K562 (cell line): ENCODE measurements around the gene TOR1B. TPM values are rescaled to one million over a fixed set of nuclear protein-coding genes. Genes with fewer than 3 reads are reported as not detected.

Experiments used
- ARID1B ChIP-seq: fragments of 450-650 bp; IDR thresholded peaks from 2 replicates; pipeline ENCODE4 v1.6.1; 2016; ENCODE audit warnings: antibody characterized with exemption, mild to moderate bottlenecking, inconsistent platforms
- BRD9 ChIP-seq: fragments of 450-650 bp; IDR thresholded peaks from 2 replicates; pipeline ENCODE4 v1.6.1; 2018; ENCODE audit warnings: low read depth; ENCODE audit not compliant: partially characterized antibody
- CSDE1 ChIP-seq, 2 experiments: fragments of 450-650 bp; IDR thresholded peaks; 2 replicates each; pipeline ENCODE4 v1.6.1; 2016; ENCODE audit warnings: mild to moderate bottlenecking in 1 of 2
- FOXJ3 ChIP-seq: sonication (generic); formaldehyde crosslinking; IDR thresholded peaks from 2 replicates; pipeline ENCODE4 v1.4.0; 2020; ENCODE audit warnings: mild to moderate bottlenecking, missing genetic modification reagents
- FOXM1 ChIP-seq, 2 experiments: fragments of 450-650 bp in 1 of 2; sonication (generic) in 1 of 2; formaldehyde crosslinking in 1 of 2; IDR thresholded peaks; 2 replicates each; pipeline versions ENCODE4 v1.6.1 to v1.9.0; 2017 to 2022; ENCODE audit warnings: low read depth in 2 of 2, mild to moderate bottlenecking in 2 of 2, missing genetic modification reagents in 1 of 2, moderate library complexity in 1 of 2
- IFI16 ChIP-seq: fragments of 250-450 bp; sonication (Bioruptor Pico); IDR thresholded peaks from 2 replicates; pipeline ENCODE4 v2.1.2; 2022; ENCODE audit warnings: mild to moderate bottlenecking, inconsistent platforms
- MAFK ChIP-seq: IDR thresholded peaks from 2 replicates; pipeline ENCODE4 v1.6.1; 2011; ENCODE audit warnings: low read length, improper control_type of control experiment
- MITF ChIP-seq: IDR thresholded peaks from 2 replicates; pipeline ENCODE4 v1.6.1; 2014; ENCODE audit warnings: antibody characterized with exemption
- MLLT1 ChIP-seq, 2 experiments: fragments of 450-650 bp; IDR thresholded peaks; 2 replicates each; pipeline ENCODE4 v1.6.1; 2016
- POLR2AphosphoS5 ChIP-seq: IDR thresholded peaks from 2 replicates; pipeline ENCODE4 v1.6.1; 2011; ENCODE audit warnings: mild to moderate bottlenecking, low read depth, low read length, moderate library complexity; ENCODE audit not compliant: control insufficient read depth, insufficient read depth
- RBFOX2 ChIP-seq: fragments of 200-400 bp; formaldehyde crosslinking; IDR thresholded peaks from 2 replicates; pipeline ENCODE4 v1.6.1; 2017; ENCODE audit warnings: low read depth, mild to moderate bottlenecking, low read length, moderate library complexity
- RFX1 ChIP-seq: fragments of 450-650 bp; IDR thresholded peaks from 2 replicates; pipeline ENCODE4 v1.6.1; 2016; ENCODE audit warnings: mild to moderate bottlenecking, moderate library complexity
- SAFB ChIP-seq: fragments of 200-400 bp; formaldehyde crosslinking; IDR thresholded peaks from 2 replicates; pipeline ENCODE4 v1.6.1; 2017; ENCODE audit warnings: low read depth, low read length, borderline replicate concordance
- SREBF2 ChIP-seq: sonication (generic); formaldehyde crosslinking; IDR thresholded peaks from 2 replicates; pipeline ENCODE4 v1.4.0; 2020; ENCODE audit warnings: mild to moderate bottlenecking, missing genetic modification reagents
- THRB ChIP-seq: fragments of 450-650 bp; formaldehyde crosslinking; conservative IDR thresholded peaks from 2 replicates; pipeline ENCODE4 v1.4.0; 2022; ENCODE audit warnings: mild to moderate bottlenecking, missing genetic modification characterization
- YBX1 ChIP-seq: fragments of 450-650 bp; IDR thresholded peaks from 2 replicates; pipeline ENCODE4 v1.7.1; 2016; ENCODE audit warnings: mild to moderate bottlenecking
- ZNF121 ChIP-seq: sonication (generic); formaldehyde crosslinking; conservative IDR thresholded peaks from 2 replicates; pipeline ENCODE4 v1.8.0; 2022; ENCODE audit warnings: missing genetic modification reagents
- ZNF354B ChIP-seq: fragments of 250-450 bp; sonication (Bioruptor Pico); IDR thresholded peaks from 2 replicates; pipeline ENCODE4 v1.4.0; 2020
- ZNF589 ChIP-seq: fragments of 200-800 bp; sonication (Bioruptor generic); IDR thresholded peaks from 2 replicates; pipeline ENCODE4 v1.6.1; 2016; ENCODE audit warnings: low read depth, missing genetic modification characterization, missing compliant biosample characterization
- polyA plus RNA-seq, 8 experiments: library from polyadenylated mRNA; depleted of rRNA in 4 of 8; stranded (reverse) in 5 of 8; unstranded in 3 of 8; fragments of >200 nt; fragmentation: Nextera tagmentation in 2 of 8; fragmentation: Illumina TruSeq in 1 of 8; extraction: Ambion mirVana in 2 of 8; extraction: Trizol in 1 of 8; gene quantifications; 2 replicates each; pipeline versions ENCODE4 v1.2.1 to v1.2.3, GENCODE V29; 2011 to 2014; ENCODE audit warnings: inconsistent platforms in 1 of 8, missing spikeins in 1 of 8
- total RNA-seq, 7 experiments: library from RNA; depleted of rRNA in 6 of 7; stranded (reverse); fragments of >200 nt in 6 of 7; fragmentation: Illumina TruSeq in 2 of 7; extraction: Trizol in 2 of 7; gene quantifications; 2 replicates each; pipeline versions ENCODE4 v1.2.1 to v1.2.3, GENCODE V29; 2011 to 2021; ENCODE audit warnings: low replicate concordance in 1 of 7
- TF ChIP-seq, protein P1 (sequence below): sonication (generic); formaldehyde crosslinking; IDR thresholded peaks from 2 replicates; pipeline ENCODE4 v1.8.0; 2022; ENCODE audit warnings: mild to moderate bottlenecking, missing genetic modification reagents
- TF ChIP-seq, protein P2 (sequence below): sonication (generic); formaldehyde crosslinking; IDR thresholded peaks from 2 replicates; pipeline ENCODE4 v1.8.0; 2022; ENCODE audit warnings: missing genetic modification reagents, mild to moderate bottlenecking, borderline replicate concordance

TOR1B gene
- total and polyA plus RNA-seq, 9 of the 15 experiments (the other 6 are each of a cell fraction or from before 2014, with no cell fraction given), result 4.2 to 36.5 (median 24.6) TPM

DNA sequence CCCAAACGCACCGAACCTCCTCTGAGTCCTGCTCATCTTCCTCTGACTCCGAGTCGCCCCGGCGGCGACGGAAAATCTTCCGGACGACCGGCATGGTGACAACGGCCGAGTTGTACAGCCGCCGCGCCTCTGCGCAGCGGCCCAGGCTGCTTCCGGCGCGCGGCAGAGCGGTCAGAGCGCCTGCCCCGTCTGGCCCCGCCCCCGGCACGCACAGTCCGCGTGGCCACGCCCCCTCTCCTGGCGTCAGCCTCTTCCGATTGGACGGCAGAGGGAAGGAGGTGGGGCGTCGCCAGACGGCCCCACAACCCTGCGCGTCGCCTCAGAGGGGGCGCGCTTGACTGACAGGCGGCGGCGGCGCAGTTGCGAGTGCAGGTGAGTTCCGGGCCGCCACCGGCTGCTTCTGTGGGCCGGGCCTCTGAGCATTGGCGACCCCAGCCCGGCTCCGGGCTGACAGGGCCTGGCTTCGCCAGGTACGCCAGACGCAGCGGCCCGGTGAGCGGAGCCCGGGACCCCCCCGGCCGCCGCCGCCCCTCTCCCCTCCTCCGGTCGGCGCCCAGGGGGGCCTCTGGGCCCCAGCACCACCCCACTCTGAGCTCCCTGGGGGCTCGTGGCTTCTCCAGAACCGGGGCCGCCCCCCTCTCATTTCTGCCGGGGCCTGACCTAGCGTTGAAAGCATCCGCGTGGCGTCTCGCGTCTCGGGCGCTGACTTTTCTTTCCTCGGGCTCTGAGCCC, 32.3 kb downstream of the TOR1B start, which contains the start of the genes C9orf78 and USP20 (continued):
- TF ChIP-seq FOXM1 (IDR thresholded peaks at IDR 0.05; ENCODE audit: low read depth), result no peak
- TF ChIP-seq FOXM1 (CRISPR knock-in tag; IDR thresholded peaks at IDR 0.05; ENCODE audit: low read depth), result peak; percentile 55; the same call in 1 of the 2 replicates
- no peak for TF ChIP-seq YBX1
- no peak for TF ChIP-seq CSDE1 (IDR thresholded peaks at IDR 0.05)
- TF ChIP-seq POLR2AphosphoS5, result peak; percentile 84
- TF ChIP-seq SAFB, result no peak
- TF ChIP-seq IFI16 (CRISPR knock-in tag), result 0 out of 2 replicates have a peak, but pooled peaks have one; percentile 4
- no peak for TF ChIP-seq ARID1B
- no peak for TF ChIP-seq SREBF2 (CRISPR knock-in tag)
- TF ChIP-seq ZNF354B (CRISPR knock-in tag), result no peak
- TF ChIP-seq FOXJ3, result no peak
- TF ChIP-seq THRB, result 0 out of 2 replicates have a peak, but pooled peaks have one; percentile 17
- TF ChIP-seq RBFOX2, result peak; percentile 95
- TF ChIP-seq MAFK, result no peak
- TF ChIP-seq, protein P1, sequence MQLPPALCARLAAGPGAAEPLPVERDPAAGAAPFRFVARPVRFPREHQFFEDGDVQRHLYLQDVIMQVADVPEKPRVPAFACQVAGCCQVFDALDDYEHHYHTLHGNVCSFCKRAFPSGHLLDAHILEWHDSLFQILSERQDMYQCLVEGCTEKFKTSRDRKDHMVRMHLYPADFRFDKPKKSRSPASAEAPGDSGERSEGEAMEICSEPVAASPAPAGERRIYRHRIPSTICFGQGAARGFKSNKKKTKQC (CRISPR knock-in tag), result no peak
- no peak for TF ChIP-seq BRD9
- TF ChIP-seq RFX1, result no peak
- no peak for TF ChIP-seq ZNF121 (CRISPR knock-in tag)
- TF ChIP-seq, protein P2, sequence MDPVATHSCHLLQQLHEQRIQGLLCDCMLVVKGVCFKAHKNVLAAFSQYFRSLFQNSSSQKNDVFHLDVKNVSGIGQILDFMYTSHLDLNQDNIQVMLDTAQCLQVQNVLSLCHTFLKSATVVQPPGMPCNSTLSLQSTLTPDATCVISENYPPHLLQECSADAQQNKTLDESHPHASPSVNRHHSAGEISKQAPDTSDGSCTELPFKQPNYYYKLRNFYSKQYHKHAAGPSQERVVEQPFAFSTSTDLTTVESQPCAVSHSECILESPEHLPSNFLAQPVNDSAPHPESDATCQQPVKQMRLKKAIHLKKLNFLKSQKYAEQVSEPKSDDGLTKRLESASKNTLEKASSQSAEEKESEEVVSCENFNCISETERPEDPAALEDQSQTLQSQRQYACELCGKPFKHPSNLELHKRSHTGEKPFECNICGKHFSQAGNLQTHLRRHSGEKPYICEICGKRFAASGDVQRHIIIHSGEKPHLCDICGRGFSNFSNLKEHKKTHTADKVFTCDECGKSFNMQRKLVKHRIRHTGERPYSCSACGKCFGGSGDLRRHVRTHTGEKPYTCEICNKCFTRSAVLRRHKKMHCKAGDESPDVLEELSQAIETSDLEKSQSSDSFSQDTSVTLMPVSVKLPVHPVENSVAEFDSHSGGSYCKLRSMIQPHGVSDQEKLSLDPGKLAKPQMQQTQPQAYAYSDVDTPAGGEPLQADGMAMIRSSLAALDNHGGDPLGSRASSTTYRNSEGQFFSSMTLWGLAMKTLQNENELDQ (CRISPR knock-in tag), result no peak
- no peak for TF ChIP-seq MLLT1 (IDR thresholded peaks at IDR 0.05)
- TF ChIP-seq ZNF589 (CRISPR knock-in tag), result no peak
- no peak for TF ChIP-seq MITF
